Gastroesophageal sphincter (tissue), 3 donors: Measurements from ENCODE around the gene GLRX2.

Experiments
- POLR2A ChIP-seq, 2 donors: fragments of 450-650 bp; IDR thresholded peaks; one replicate each; pipeline ENCODE4 v1.6.1; 2017; ENCODE audit warnings: antibody characterized with exemption in 2 of 2, mild to moderate bottlenecking in 2 of 2, moderate library complexity in 1 of 2
- POLR2AphosphoS5 ChIP-seq: sonication (generic); formaldehyde crosslinking; IDR thresholded peaks from one replicate; pipeline ENCODE4 v1.6.1; 2017; ENCODE audit warnings: antibody characterized with exemption
- TF ChIP-seq, protein P1 (sequence below), 4 experiments: fragments of 200-600 bp in 2 of 4; fragments of 450-650 bp in 2 of 4; sonication (generic) in 1 of 4; IDR thresholded peaks; one replicate each; pipeline ENCODE4 v1.5.1; 2017 to 2019; ENCODE audit warnings: antibody characterized with exemption in 4 of 4, mild to moderate bottlenecking in 2 of 4, moderate library complexity in 2 of 4

- TF ChIP-seq, protein P1, sequence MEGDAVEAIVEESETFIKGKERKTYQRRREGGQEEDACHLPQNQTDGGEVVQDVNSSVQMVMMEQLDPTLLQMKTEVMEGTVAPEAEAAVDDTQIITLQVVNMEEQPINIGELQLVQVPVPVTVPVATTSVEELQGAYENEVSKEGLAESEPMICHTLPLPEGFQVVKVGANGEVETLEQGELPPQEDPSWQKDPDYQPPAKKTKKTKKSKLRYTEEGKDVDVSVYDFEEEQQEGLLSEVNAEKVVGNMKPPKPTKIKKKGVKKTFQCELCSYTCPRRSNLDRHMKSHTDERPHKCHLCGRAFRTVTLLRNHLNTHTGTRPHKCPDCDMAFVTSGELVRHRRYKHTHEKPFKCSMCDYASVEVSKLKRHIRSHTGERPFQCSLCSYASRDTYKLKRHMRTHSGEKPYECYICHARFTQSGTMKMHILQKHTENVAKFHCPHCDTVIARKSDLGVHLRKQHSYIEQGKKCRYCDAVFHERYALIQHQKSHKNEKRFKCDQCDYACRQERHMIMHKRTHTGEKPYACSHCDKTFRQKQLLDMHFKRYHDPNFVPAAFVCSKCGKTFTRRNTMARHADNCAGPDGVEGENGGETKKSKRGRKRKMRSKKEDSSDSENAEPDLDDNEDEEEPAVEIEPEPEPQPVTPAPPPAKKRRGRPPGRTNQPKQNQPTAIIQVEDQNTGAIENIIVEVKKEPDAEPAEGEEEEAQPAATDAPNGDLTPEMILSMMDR (IDR thresholded peaks at IDR 0.05), result no peak
- TF ChIP-seq POLR2A (IDR thresholded peaks at IDR 0.05), result no peak
- no peak for TF ChIP-seq POLR2AphosphoS5
These were observed 18.5 kb upstream of the GLRX2 start for GRCh38 chr1:193123751-193124150.
